ENCODE data around the gene CACNA1D.

CACNA1D gene

DNA sequence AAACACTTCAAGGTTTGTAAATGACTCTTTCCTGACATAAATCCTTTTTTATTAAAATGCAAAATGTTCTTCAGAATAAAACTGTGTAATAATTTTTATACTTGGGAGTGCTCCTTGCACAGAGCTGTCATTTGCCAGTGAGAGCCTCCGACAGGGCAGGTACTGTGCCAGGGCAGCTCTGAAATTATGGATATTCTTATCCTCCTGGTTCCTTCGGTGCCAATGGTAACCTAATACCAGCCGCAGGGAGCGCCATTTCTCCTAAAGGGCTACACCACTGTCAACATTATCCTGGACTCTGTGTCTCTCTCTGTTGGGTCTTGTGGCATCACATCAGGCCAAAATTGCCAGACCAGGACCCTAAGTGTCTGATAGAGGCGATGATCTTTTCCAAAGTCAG lies 318.8 kb downstream of the CACNA1D start:
- TF ChIP-seq, protein P1, sequence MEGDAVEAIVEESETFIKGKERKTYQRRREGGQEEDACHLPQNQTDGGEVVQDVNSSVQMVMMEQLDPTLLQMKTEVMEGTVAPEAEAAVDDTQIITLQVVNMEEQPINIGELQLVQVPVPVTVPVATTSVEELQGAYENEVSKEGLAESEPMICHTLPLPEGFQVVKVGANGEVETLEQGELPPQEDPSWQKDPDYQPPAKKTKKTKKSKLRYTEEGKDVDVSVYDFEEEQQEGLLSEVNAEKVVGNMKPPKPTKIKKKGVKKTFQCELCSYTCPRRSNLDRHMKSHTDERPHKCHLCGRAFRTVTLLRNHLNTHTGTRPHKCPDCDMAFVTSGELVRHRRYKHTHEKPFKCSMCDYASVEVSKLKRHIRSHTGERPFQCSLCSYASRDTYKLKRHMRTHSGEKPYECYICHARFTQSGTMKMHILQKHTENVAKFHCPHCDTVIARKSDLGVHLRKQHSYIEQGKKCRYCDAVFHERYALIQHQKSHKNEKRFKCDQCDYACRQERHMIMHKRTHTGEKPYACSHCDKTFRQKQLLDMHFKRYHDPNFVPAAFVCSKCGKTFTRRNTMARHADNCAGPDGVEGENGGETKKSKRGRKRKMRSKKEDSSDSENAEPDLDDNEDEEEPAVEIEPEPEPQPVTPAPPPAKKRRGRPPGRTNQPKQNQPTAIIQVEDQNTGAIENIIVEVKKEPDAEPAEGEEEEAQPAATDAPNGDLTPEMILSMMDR (IDR thresholded peaks at IDR 0.05; ENCODE audit: control extremely low read depth, extremely low read depth, low read depth, missing control alignments): no peak
- no peak for DNase-seq (ENCODE audit: extremely low spot score)
- POLR2A ChIA-PET: no interaction called here
- CTCF ChIA-PET: no interaction called here

DNA sequence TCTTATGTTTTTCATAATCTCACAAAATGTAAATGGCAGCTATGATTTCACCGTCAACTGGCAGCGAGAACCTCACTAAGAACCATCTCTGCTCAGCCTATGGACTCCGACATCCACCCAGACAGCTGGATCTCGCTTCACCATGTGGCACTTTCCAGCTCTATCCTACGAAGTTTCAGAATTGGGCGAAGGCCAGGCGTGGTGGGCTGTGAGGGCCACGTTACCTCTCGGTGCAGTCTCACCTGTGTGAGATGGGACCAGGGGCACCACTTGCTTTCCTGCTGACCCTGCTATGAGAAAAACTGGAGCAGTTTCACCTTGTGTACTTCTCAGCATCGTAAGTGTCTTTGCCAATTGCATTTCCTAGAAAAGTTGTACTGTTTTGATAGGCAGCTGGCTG lies 319.5 kb downstream of the CACNA1D start:
- CTCF ChIA-PET: no interaction called here

DNA sequence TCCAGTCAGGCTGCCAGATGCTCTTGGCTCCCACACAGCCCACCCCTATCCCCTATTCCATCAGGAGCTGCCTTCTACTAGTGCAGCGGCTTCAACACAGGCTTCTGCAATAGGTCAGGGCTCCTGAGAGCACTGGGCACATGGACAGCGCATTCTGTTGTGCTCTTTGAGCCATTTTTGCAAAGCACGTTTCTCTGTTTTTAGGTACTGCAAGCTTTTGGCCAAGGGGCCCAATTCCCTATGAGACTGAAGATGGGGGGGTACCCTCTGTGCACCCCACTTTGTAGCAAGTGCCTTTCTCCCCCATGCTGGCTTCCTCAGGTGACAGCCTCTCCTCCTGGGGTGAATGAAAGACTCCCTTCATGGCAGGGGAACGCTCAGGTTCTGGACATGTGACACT lies 320.7 kb downstream of the CACNA1D start:
- ChIA-PET POLR2A (no interaction called here), CTCF (no interaction called here)
- TF ChIP-seq, protein P1 (IDR thresholded peaks at IDR 0.05; ENCODE audit: control extremely low read depth, extremely low read depth, low read depth, missing control alignments): no peak
- no peak for DNase-seq (ENCODE audit: extremely low spot score)

More for the DNA sequence above, 319.5 kb downstream of the CACNA1D start:
- POLR2A ChIA-PET: no interaction called here
- DNase-seq (ENCODE audit: extremely low spot score): no peak
- TF ChIP-seq, protein P1 (IDR thresholded peaks at IDR 0.05; ENCODE audit: control extremely low read depth, extremely low read depth, low read depth, missing control alignments): no peak

DNA sequence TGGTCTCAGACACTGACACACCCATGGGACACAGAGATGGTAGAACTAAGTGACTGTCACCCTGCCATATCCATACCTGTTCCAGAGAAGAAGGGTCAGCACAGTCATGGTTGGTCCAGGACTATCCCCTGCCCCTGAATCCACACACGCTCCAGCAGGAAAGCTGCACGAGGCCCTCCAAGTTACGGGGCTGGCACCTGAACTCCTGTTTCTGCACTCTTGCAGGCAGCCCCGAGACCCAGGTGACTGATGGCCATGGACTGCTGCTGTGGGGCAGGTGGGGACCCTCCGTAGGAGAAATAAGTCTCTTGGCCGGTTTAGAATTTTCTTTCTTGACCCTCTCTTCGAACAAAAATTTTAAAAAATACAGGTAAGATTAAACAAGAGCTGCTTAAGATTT lies 321.2 kb downstream of the CACNA1D start:
- ChIA-PET CTCF (interaction anchor here (0.9 kb wide), 1 partner anchor 21 kb away, joined by 3 read pairs; no protein-coding TSS in a partner anchor), POLR2A (no interaction called here)
- TF ChIP-seq, protein P1 (IDR thresholded peaks at IDR 0.05; ENCODE audit: control extremely low read depth, extremely low read depth, low read depth, missing control alignments): no peak
- no peak for DNase-seq (ENCODE audit: extremely low spot score)

DNA sequence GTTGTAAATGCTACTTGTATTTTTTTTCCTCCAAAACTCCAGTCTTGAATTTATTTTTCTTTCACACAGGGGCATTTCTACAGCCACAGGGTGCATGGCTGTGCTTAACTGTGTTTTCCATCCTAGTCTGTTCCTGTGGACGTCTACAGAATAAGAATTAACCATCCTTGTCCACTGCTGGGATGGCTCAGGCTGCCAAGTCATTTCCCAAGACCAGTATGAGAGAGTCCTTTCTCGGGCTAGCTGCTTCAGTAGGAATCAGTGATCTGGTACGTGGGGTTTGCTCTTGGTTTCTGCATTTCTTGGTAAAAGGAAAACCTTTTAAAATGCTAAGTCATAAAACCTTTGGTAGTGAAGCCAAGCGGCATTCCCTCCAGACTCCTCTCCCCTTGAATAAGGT lies 322.0 kb downstream of the CACNA1D start:
- no peak for DNase-seq (ENCODE audit: extremely low spot score)
- POLR2A ChIA-PET: no interaction called here
- TF ChIP-seq, protein P1 (IDR thresholded peaks at IDR 0.05; ENCODE audit: control extremely low read depth, extremely low read depth, low read depth, missing control alignments): no peak
- CTCF ChIA-PET: interaction anchor here (0.9 kb wide), 1 partner anchor 20 kb away, joined by 3 read pairs; no protein-coding TSS in a partner anchor

DNA sequence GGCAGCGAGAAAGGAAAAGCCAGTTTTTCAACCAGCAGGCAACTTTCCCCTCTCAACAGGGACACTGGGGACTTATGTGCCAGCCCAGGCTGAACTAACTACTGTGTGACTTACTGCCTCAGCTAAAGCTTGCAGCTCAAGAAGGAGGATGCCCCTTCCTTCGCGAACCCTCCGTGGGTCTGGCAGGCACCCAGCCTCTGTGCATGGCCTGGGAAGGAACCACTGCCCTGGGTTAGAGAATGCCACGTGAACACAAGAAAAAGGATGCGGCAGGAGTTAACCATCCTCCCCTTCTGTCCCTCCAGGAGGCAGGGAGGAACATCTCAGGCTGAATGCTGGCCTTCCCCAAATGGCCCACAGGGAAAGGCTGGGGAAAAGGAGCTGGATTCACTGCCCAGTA lies 322.8 kb downstream of the CACNA1D start:
- TF ChIP-seq, protein P1 (IDR thresholded peaks at IDR 0.05; ENCODE audit: control extremely low read depth, extremely low read depth, low read depth, missing control alignments): no peak
- no peak for DNase-seq (ENCODE audit: extremely low spot score)
- POLR2A ChIA-PET: no interaction called here
- CTCF ChIA-PET: no interaction called here

DNA sequence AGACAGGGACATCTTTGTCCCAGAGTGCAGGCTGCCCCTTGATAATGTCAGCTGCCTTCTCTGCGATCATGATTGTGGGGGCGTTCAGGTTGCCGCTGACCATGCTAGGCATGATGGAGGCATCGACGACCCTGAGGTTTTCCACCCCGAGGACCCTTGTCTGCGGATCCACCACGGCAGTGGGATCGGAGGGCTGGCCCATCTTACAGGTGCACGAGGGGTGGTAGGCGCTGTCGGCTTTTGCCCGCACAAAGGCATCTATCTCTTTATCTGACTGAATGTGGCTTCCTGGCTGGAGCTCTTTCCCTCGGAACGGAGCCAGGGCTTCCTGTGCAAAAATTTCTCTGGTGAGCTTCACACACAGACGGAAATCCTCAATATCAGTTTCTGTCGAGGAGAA lies 323.4 kb downstream of the CACNA1D start:
- no peak for DNase-seq (ENCODE audit: extremely low spot score)
- TF ChIP-seq, protein P1 (IDR thresholded peaks at IDR 0.05; ENCODE audit: control extremely low read depth, extremely low read depth, low read depth, missing control alignments): no peak
- CTCF ChIA-PET: no interaction called here
- POLR2A ChIA-PET: no interaction called here

Measured in GM10248 (cell line).